DOHH2 (cell line): Measurements from ENCODE around the gene GAS2L1.

Source experiments
- H3F3A ChIP-seq: fragments of 200-600 bp; sonication (generic), shearing (Covaris generic); 2 replicates; pipeline ENCODE4 v1.6.0; 2016; ENCODE audit warnings: antibody characterized with exemption, mild to moderate bottlenecking; ENCODE audit not compliant: control insufficient read depth, insufficient read depth
- H3K27ac ChIP-seq: fragments of 200-600 bp; sonication (generic); 2 replicates; pipeline ENCODE4 v1.5.1; 2014; ENCODE audit warnings: low read depth, mild to moderate bottlenecking, low read length, moderate library complexity
- H3K27me3 ChIP-seq: fragments of 200-600 bp; sonication (generic); 2 replicates; pipeline ENCODE4 v1.6.1; 2014; ENCODE audit warnings: mild to moderate bottlenecking, low read length, mixed read lengths; ENCODE audit not compliant: control insufficient read depth
- H3K36me3 ChIP-seq: fragments of 200-600 bp; sonication (generic); 2 replicates; pipeline ENCODE4 v1.6.1; 2014; ENCODE audit warnings: mild to moderate bottlenecking, low read length, moderate library complexity, mixed read lengths; ENCODE audit not compliant: control insufficient read depth
- H3K4me1 ChIP-seq: fragments of 200-600 bp; sonication (generic); 2 replicates; pipeline ENCODE4 v1.6.1; 2014; ENCODE audit warnings: mild to moderate bottlenecking, low read length, mixed read lengths; ENCODE audit not compliant: control insufficient read depth
- H3K4me2 ChIP-seq: fragments of 200-600 bp; sonication (generic); 2 replicates; pipeline ENCODE4 v1.6.0; 2014; ENCODE audit warnings: mild to moderate bottlenecking, low read length, moderate library complexity
- H3K4me3 ChIP-seq: fragments of 200-600 bp; sonication (generic); 2 replicates; pipeline ENCODE4 v1.5.1; 2014; ENCODE audit warnings: mild to moderate bottlenecking, low read length, mixed read lengths
- H3K79me2 ChIP-seq: fragments of 200-600 bp; sonication (generic); 2 replicates; pipeline ENCODE4 v1.6.1; 2014; ENCODE audit warnings: mild to moderate bottlenecking, low read length, mixed read lengths; ENCODE audit not compliant: control insufficient read depth
- H3K9me2 ChIP-seq: fragments of 200-600 bp; sonication (generic); replicated peaks from 2 replicates; pipeline ENCODE4 v1.6.1; 2014; ENCODE audit warnings: mild to moderate bottlenecking, low read length, mixed read lengths; ENCODE audit not compliant: control insufficient read depth
- H3K9me3 ChIP-seq: fragments of 200-600 bp; sonication (generic); 2 replicates; pipeline ENCODE4 v1.6.1; 2014; ENCODE audit warnings: antibody characterized with exemption, low read length, mixed read lengths; ENCODE audit not compliant: control insufficient read depth, insufficient read depth
- H4K20me1 ChIP-seq: fragments of 200-600 bp; sonication (generic); 2 replicates; pipeline ENCODE4 v1.6.0; 2014; ENCODE audit warnings: low read depth, mild to moderate bottlenecking, antibody characterized with exemption, low read length, moderate library complexity; ENCODE audit not compliant: control insufficient read depth, insufficient read depth
- CTCF ChIP-seq: fragments of 200-600 bp; sonication (generic); IDR thresholded peaks from one replicate; pipeline ENCODE4 v1.5.1; 2014; ENCODE audit warnings: antibody characterized with exemption, mild to moderate bottlenecking, low read depth, low read length; ENCODE audit not compliant: poor library complexity, severe bottlenecking
- EZH2phosphoT487 ChIP-seq: fragments of 200-600 bp; sonication (generic); IDR thresholded peaks from 2 replicates; pipeline ENCODE4 v1.6.1; 2017; ENCODE audit warnings: borderline replicate concordance, mild to moderate bottlenecking, antibody characterized with exemption, low read length, moderate library complexity, mixed read lengths

The GAS2L1 gene

GRCh38 chr22:29307596-29308147 lies 1.2 kb downstream of the GAS2L1 start:
- no peak overlapping the region for H3K4me2 ChIP-seq
- peaks cover 3% of the 10 kb centered on the region; the same call in 1 of the 2 replicates for H4K20me1 ChIP-seq
- H3K9me2 ChIP-seq: no peaks in the 10 kb centered on the region
- peaks cover 10% of the 10 kb centered on the region for H3K27me3 ChIP-seq
- no peaks in the 10 kb centered on the region for H3K79me2 ChIP-seq
- no peak for TF ChIP-seq EZH2phosphoT487
- TF ChIP-seq CTCF: no peak
- no peak overlapping the region for H3K27ac ChIP-seq
- H3F3A ChIP-seq: no peaks in the 10 kb centered on the region
- peaks cover 31% of the 10 kb centered on the region for H3K4me1 ChIP-seq
- no peaks in the 10 kb centered on the region for H3K36me3 ChIP-seq
- H3K4me3 ChIP-seq: no peak overlapping the region
- no peaks in the 10 kb centered on the region for H3K9me3 ChIP-seq

GRCh38 chr22:29308148-29308790 lies 1.8 kb downstream of the GAS2L1 start:
- Histone ChIP-seq H3K9me2 (no peaks in the 10 kb centered on the region), H3K27me3 (peaks cover 10% of the 10 kb centered on the region), H3K4me2 (no peak overlapping the region), H3K4me1 (peaks cover 27% of the 10 kb centered on the region), H3K9me3 (no peaks in the 10 kb centered on the region), H3F3A (no peaks in the 10 kb centered on the region), H3K79me2 (no peaks in the 10 kb centered on the region), H4K20me1 (peaks cover 3% of the 10 kb centered on the region; the same call in 1 of the 2 replicates), H3K36me3 (no peaks in the 10 kb centered on the region), H3K4me3 (no peak overlapping the region), H3K27ac (no peak overlapping the region)
- TF ChIP-seq EZH2phosphoT487 (no peak), CTCF (no peak)

GRCh38 chr22:29308791-29309262 lies 2.4 kb downstream of the GAS2L1 start:
- Histone ChIP-seq H3K9me2 (no peaks in the 10 kb centered on the region), H3K9me3 (no peaks in the 10 kb centered on the region), H3K27ac (no peak overlapping the region), H3K79me2 (no peaks in the 10 kb centered on the region), H4K20me1 (peaks cover 3% of the 10 kb centered on the region; the same call in 1 of the 2 replicates), H3K4me3 (no peak overlapping the region), H3K27me3 (peaks cover 10% of the 10 kb centered on the region), H3K4me1 (peaks cover 21% of the 10 kb centered on the region), H3K4me2 (no peak overlapping the region), H3F3A (no peaks in the 10 kb centered on the region), H3K36me3 (no peaks in the 10 kb centered on the region)
- TF ChIP-seq CTCF (no peak), EZH2phosphoT487 (no peak)
